DND-41 (cell line): ENCODE data around the gene TRPC4AP.

Source experiments
- ATAC-seq: fragments of 200-7000 bp; cut with Tn5 transposase; 3 replicates; pipeline ENCODE4 v1.9.1; 2021; ENCODE audit warnings: low read depth; ENCODE audit not compliant: insufficient read depth
- DNase-seq: peaks from one replicate; pipeline ENCODE4 v3.0.0-alpha.2; 2020
- H2AFZ ChIP-seq: 2 replicates; pipeline ENCODE4 v1.6.0; 2012; ENCODE audit warnings: low read depth, low read length
- H3K27ac ChIP-seq: 2 replicates; pipeline ENCODE4 v1.5.1; 2012; ENCODE audit warnings: low read length, inconsistent platforms
- H3K27me3 ChIP-seq: fragments of 200-600 bp; sonication (generic); 2 replicates; pipeline ENCODE4 v1.6.0; 2012; ENCODE audit warnings: low read length, mild to moderate bottlenecking, inconsistent platforms; ENCODE audit not compliant: insufficient read depth, poor library complexity
- H3K36me3 ChIP-seq: 2 replicates; pipeline ENCODE4 v1.5.1; 2012; ENCODE audit warnings: low read length, inconsistent platforms; ENCODE audit not compliant: insufficient read depth
- H3K4me1 ChIP-seq: 2 replicates; pipeline ENCODE4 v1.5.1; 2012; ENCODE audit warnings: mild to moderate bottlenecking, low read length; ENCODE audit not compliant: insufficient read depth
- H3K4me2 ChIP-seq: 2 replicates; pipeline ENCODE4 v1.6.0; 2012; ENCODE audit warnings: mild to moderate bottlenecking, moderate library complexity, low read length, inconsistent platforms; ENCODE audit not compliant: insufficient read depth
- H3K4me3 ChIP-seq, 2 experiments: fragments of 200-600 bp in 1 of 2; shearing (Covaris generic) in 1 of 2; 2 replicates each; pipeline ENCODE4 v1.5.1; 2012 to 2016; ENCODE audit warnings: inconsistent platforms in 2 of 2, low read length in 2 of 2, mild to moderate bottlenecking in 2 of 2, low read depth in 1 of 2, moderate library complexity in 1 of 2
- H3K79me2 ChIP-seq: 2 replicates; pipeline ENCODE4 v1.6.0; 2012; ENCODE audit warnings: low read length, inconsistent platforms; ENCODE audit not compliant: insufficient read depth
- H3K9ac ChIP-seq: 2 replicates; pipeline ENCODE4 v1.6.0; 2012; ENCODE audit warnings: low read depth, mild to moderate bottlenecking, inconsistent platforms, low read length, moderate library complexity
- H3K9me3 ChIP-seq: 2 replicates; pipeline ENCODE4 v1.5.1; 2012; ENCODE audit warnings: low read length, moderate library complexity, mild to moderate bottlenecking, inconsistent platforms; ENCODE audit not compliant: insufficient read depth, severe bottlenecking
- H4K20me1 ChIP-seq: 2 replicates; pipeline ENCODE4 v1.6.0; 2012; ENCODE audit warnings: low read length; ENCODE audit not compliant: insufficient read depth
- CTCF ChIP-seq: IDR thresholded peaks from 2 replicates; pipeline ENCODE4 v1.5.1; 2012; ENCODE audit warnings: borderline replicate concordance, low read length, moderate library complexity, mild to moderate bottlenecking; ENCODE audit not compliant: poor library complexity, severe bottlenecking; ENCODE audit errors: extremely low read depth
- EZH2 ChIP-seq: IDR thresholded peaks from 3 replicates; pipeline ENCODE4 v1.6.1; 2012; ENCODE audit warnings: borderline replicate concordance, low read depth, mild to moderate bottlenecking, moderate library complexity, low read length, inconsistent platforms; ENCODE audit not compliant: severe bottlenecking

TRPC4AP gene

GRCh38 chr20:34990661-34991214 lies 101.9 kb downstream of the TRPC4AP start:
- DNase-seq (no peak), ATAC-seq (no peak)
- no peak overlapping the region for H2AFZ ChIP-seq
- no peak overlapping the region for H3K4me2 ChIP-seq
- no peak overlapping the region for H3K9ac ChIP-seq
- H4K20me1 ChIP-seq, result peaks cover 7% of the 10 kb centered on the region; the same call in 1 of the 2 replicates
- TF ChIP-seq EZH2 (no peak), CTCF (no peak)
- H3K4me3 ChIP-seq, result no peak overlapping the region
- peaks cover 30% of the 10 kb centered on the region for H3K36me3 ChIP-seq
- H3K9me3 ChIP-seq, result no peaks in the 10 kb centered on the region
- H3K27me3 ChIP-seq, result no peaks in the 10 kb centered on the region
- H3K27ac ChIP-seq, result no peak overlapping the region
- no peaks in the 10 kb centered on the region for H3K79me2 ChIP-seq
- no peaks in the 10 kb centered on the region for H3K4me1 ChIP-seq

- TF ChIP-seq CTCF (no peak), EZH2 (no peak)
- H3K79me2 ChIP-seq, result no peaks in the 10 kb centered on the region
- H3K4me3 ChIP-seq, result no peak overlapping the region
- H3K4me2 ChIP-seq, result no peak overlapping the region
- H4K20me1 ChIP-seq, result 0 out of 2 replicates have a peak, but pooled peaks cover 7% of the 10 kb centered on the region
- no peaks in the 10 kb centered on the region for H3K27me3 ChIP-seq
- DNase-seq (no peak), ATAC-seq (no peak; the same call in 2 of the 3 replicates)
- no peak overlapping the region for H3K9ac ChIP-seq
- H3K4me1 ChIP-seq, result no peaks in the 10 kb centered on the region
- no peak overlapping the region for H2AFZ ChIP-seq
- H3K27ac ChIP-seq, result no peak overlapping the region
- H3K36me3 ChIP-seq, result peaks cover 25% of the 10 kb centered on the region
- no peaks in the 10 kb centered on the region for H3K9me3 ChIP-seq
These were observed 102.4 kb downstream of the TRPC4AP start for GRCh38 chr20:34990231-34990630.

DNA sequence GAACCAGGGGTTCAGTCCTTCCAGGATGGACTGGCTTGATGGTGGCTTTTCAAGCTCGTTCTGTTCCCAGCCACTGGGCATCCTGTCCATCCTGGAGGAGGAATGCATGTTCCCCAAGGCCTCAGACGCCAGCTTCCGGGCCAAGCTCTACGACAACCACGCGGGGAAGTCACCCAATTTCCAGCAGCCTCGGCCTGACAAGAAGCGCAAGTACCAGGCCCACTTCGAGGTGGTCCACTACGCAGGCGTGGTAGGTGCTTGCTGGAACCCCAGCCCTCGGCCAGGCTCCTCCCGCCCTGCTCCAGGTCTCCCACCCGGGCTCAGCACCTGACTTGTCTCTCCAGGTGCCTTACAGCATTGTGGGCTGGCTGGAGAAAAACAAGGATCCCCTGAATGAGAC lies 102.9 kb downstream of the TRPC4AP start:
- DNase-seq (no peak), ATAC-seq (no peak)
- H3K9ac ChIP-seq, result no peak overlapping the region
- no peak overlapping the region for H3K4me2 ChIP-seq
- no peak overlapping the region for H2AFZ ChIP-seq
- no peak overlapping the region for H3K4me3 ChIP-seq
- H3K36me3 ChIP-seq, result peaks cover 19% of the 10 kb centered on the region
- no peaks in the 10 kb centered on the region for H3K4me1 ChIP-seq
- TF ChIP-seq EZH2, result no peak
- no peak for TF ChIP-seq CTCF
- no peaks in the 10 kb centered on the region for H3K79me2 ChIP-seq
- no peak overlapping the region for H3K27ac ChIP-seq
- 0 out of 2 replicates have a peak, but pooled peaks cover 7% of the 10 kb centered on the region for H4K20me1 ChIP-seq
- no peaks in the 10 kb centered on the region for H3K27me3 ChIP-seq
- no peaks in the 10 kb centered on the region for H3K9me3 ChIP-seq

DNA sequence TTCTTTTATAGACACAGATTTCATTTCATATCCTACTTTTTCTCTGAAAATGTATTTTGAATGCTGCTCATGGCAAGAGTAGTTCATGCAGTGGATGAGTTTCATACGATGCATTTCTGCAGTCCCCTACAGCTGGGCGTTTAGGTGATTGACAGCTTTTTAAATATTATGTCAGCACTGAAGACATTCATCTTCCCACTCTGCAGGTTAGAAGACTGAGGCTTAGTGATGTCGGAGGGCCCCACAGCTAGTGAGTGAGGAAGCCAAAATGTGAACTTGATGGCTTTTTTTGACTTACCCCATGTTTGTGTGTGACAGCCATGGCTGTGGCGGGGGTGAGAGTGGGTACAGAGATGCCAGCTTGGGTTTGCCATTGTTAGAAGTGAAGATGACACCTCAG lies 103.5 kb downstream of the TRPC4AP start:
- DNase-seq (no peak), ATAC-seq (no peak)
- no peaks in the 10 kb centered on the region for H3K4me1 ChIP-seq
- H3K27ac ChIP-seq, result no peak overlapping the region
- no peak overlapping the region for H2AFZ ChIP-seq
- no peak for TF ChIP-seq EZH2
- TF ChIP-seq CTCF, result no peak
- no peak overlapping the region for H3K4me3 ChIP-seq
- peaks cover 8% of the 10 kb centered on the region; the same call in 1 of the 2 replicates for H4K20me1 ChIP-seq
- no peaks in the 10 kb centered on the region for H3K9me3 ChIP-seq
- H3K4me2 ChIP-seq, result no peak overlapping the region
- H3K79me2 ChIP-seq, result no peaks in the 10 kb centered on the region
- no peaks in the 10 kb centered on the region for H3K27me3 ChIP-seq
- peaks cover 14% of the 10 kb centered on the region for H3K36me3 ChIP-seq
- no peak overlapping the region for H3K9ac ChIP-seq
